BJ (cell line): ENCODE results near the gene LEPROT. TPM values are rescaled to one million over a fixed set of nuclear protein-coding genes. Genes with fewer than 3 reads are reported as not detected.

Experiments used
- CTCF ChIA-PET: fragments of 350-600 bp; formaldehyde crosslinking; extraction: SDS; loops from one replicate; lab custom pipeline; 2021; ENCODE audit warnings: antibody characterized with exemption, inconsistent platforms; lab: Yijun Ruan, JAX
- POLR2A ChIA-PET: fragments of 300-600 bp; sonication (Branson Sonifier 250); formaldehyde crosslinking; extraction: SDS; loops from one replicate; lab custom pipeline; 2021; ENCODE audit warnings: antibody characterized with exemption; lab: Charles Lee
- DNase-seq: peaks from one replicate; pipeline ENCODE4 v3.0.0-alpha.2; 2011; ENCODE audit warnings: low read depth
- H3K27me3 ChIP-seq: 2 replicates; pipeline ENCODE4 v1.6.0; 2011; ENCODE audit warnings: low read length; ENCODE audit not compliant: control insufficient read depth, insufficient read depth
- H3K36me3 ChIP-seq: 2 replicates; pipeline ENCODE4 v1.5.1; 2011; ENCODE audit warnings: low read length; ENCODE audit not compliant: control insufficient read depth, insufficient read depth
- H3K4me3 ChIP-seq: 2 replicates; pipeline ENCODE4 v1.5.1; 2011; ENCODE audit warnings: low read depth, mild to moderate bottlenecking, control low read depth, low read length
- CTCF ChIP-seq: IDR thresholded peaks from 2 replicates; pipeline ENCODE4 v1.5.1; 2011; ENCODE audit warnings: low read depth, mild to moderate bottlenecking, control low read depth, inconsistent platforms, low read length, moderate library complexity; ENCODE audit not compliant: insufficient read depth
- polyA plus RNA-seq: library from polyadenylated mRNA; depleted of rRNA; stranded (reverse); fragments of >200 nt; gene quantifications from 2 replicates; pipeline ENCODE4 v1.2.3, GENCODE V29; 2011

The LEPROT gene
- polyA plus RNA-seq, 1 experiment = 66.2 TPM

- CTCF ChIA-PET = interaction anchor here (0.9 to 3.6 kb wide), 5 partner anchors 9 to 257 kb away, joined by 3 to 22 read pairs (median 3); partner anchors contain the start of genes LEPR and LEPROT
- Histone ChIP-seq H3K27me3 (no peaks in the 10 kb centered on the region), H3K36me3 (peaks cover 8% of the 10 kb centered on the region), H3K4me3 (no peak overlapping the region)
- TF ChIP-seq CTCF = no peak
- POLR2A ChIA-PET = interaction anchor here (0.7 kb wide), 1 partner anchor 13 kb away, joined by 4 read pairs; no protein-coding TSS in a partner anchor
- DNase-seq = no peak
Measured at GRCh38 chr1:65429078-65429477, 8.6 kb downstream of the LEPROT start.

DNA sequence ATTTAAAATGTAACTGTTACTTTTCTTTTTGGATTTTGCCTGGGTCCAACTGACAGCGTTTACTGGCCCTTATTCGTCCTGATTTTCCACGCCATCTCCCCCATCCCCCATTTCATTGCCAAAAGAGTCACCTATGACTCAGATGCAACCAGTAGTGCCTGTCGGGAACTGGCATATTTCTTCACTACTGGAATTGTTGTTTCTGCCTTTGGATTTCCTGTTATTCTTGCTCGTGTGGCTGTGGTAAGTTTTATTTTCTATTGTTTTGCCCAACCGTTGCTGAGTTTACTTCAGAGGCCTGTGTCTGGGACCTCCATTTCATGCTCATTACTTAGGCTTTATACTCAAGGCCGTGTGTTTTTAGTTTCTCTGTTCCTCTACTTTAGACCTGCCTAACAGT, 9.3 kb downstream of the LEPROT start:
- TF ChIP-seq CTCF = no peak
- CTCF ChIA-PET = interaction anchor here (0.8 to 3.6 kb wide), 7 partner anchors 10 to 256 kb away, joined by 3 to 22 read pairs (median 3); partner anchors contain the start of genes LEPR and LEPROT
- no peak overlapping the region for H3K4me3 ChIP-seq
- peaks cover 8% of the 10 kb centered on the region for H3K36me3 ChIP-seq
- POLR2A ChIA-PET = no interaction called here
- DNase-seq = no peak
- no peaks in the 10 kb centered on the region for H3K27me3 ChIP-seq

DNA sequence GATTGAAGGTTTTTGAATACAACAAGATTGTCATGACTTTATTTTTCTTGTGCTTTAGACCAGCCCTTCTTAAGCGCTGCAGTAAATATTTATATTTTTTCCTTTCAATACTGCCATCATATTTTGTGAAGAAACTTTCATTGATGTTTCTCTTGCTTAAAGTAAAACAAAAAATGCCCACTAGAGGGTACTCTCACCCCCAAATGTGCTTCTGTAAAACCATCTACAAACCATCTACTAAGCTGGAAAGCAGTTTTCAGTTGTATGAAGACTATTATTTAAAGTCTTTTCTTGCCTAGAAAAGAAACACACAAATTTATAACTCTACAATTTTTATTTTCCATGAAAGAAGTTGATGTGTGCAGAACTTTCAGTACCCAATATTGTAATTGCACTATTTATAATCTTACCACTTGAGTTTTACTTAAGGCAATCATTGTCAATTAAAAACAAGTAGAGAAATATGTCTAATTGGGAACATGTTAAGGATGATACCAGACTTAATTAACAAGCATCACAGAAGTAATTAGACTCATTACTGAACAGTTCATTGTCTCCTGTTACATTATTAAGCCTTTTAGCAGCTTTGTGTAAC, 10.7 kb downstream of the LEPROT start:
- Histone ChIP-seq H3K4me3 (no peak overlapping the region), H3K36me3 (peaks cover 8% of the 10 kb centered on the region), H3K27me3 (no peaks in the 10 kb centered on the region)
- CTCF ChIA-PET = interaction anchor here (0.7 to 3.6 kb wide), 16 partner anchors 8 to 327 kb away, joined by 3 to 22 read pairs (median 4); no protein-coding TSS in a partner anchor
- no peak for DNase-seq
- POLR2A ChIA-PET = no interaction called here
- peak; percentile 61 for TF ChIP-seq CTCF

DNA sequence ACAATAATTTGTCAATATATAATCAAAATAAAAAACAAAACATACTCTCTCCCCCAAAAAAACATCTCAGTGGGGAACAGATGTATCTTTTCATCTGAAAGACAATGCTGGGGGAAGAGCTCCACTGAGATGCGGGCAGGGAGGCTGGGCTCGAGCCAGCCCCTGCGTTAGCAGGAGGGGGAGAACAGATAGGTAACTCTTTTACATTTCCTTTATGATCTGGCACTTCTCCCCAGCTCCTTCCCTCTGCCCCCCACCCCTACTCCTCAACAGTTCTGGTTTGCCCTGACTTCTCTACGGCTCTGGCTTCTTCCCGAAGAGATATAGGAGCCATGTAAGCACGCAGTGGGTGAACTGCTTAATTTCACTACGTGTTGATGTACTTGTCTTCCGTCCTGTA, 12.4 kb downstream of the LEPROT start:
- TF ChIP-seq CTCF = no peak
- Histone ChIP-seq H3K4me3 (no peak overlapping the region), H3K36me3 (peaks cover 6% of the 10 kb centered on the region), H3K27me3 (no peaks in the 10 kb centered on the region)
- no peak for DNase-seq
- ChIA-PET CTCF (no interaction called here), POLR2A (no interaction called here)

GRCh38 chr1:65434255-65434654, 13.8 kb downstream of the LEPROT start:
- no peak for TF ChIP-seq CTCF
- POLR2A ChIA-PET = no interaction called here
- peaks cover 5% of the 10 kb centered on the region for H3K36me3 ChIP-seq
- H3K4me3 ChIP-seq = no peak overlapping the region
- no peaks in the 10 kb centered on the region for H3K27me3 ChIP-seq
- CTCF ChIA-PET = interaction anchor here (1.0 to 3.9 kb wide), 3 partner anchors 25 to 253 kb away, joined by 3 to 11 read pairs (median 4); no protein-coding TSS in a partner anchor
- DNase-seq = no peak
